Adrenal gland (tissue), 12 donors: ENCODE results near the gene CCDC116. TPM values are rescaled to one million over a fixed set of nuclear protein-coding genes. Genes with fewer than 3 reads are reported as not detected.

Source experiments
- DNase-seq, 7 donors: peaks; one replicate each; pipeline ENCODE4 v3.0.0-alpha.2; 2019 to 2020
- H3K27ac ChIP-seq, 5 donors: fragments of 200-600 bp; sonication (generic) in 4 of 5; 1 replicate in 3 of 5; 2 replicates in 2 of 5; pipeline versions ENCODE4 v1.5.1 to v1.8.0; 2016 to 2020; ENCODE audit warnings: mild to moderate bottlenecking in 1 of 5
- H3K27me3 ChIP-seq: fragments of 200-600 bp; 2 replicates; pipeline ENCODE4 v1.8.0; 2021
- H3K36me3 ChIP-seq, 2 donors: fragments of 200-600 bp; replicated peaks in 1 of 2; 1 replicate in 1 of 2; 2 replicates in 1 of 2; pipeline versions ENCODE4 v1.5.1 to v1.8.0; 2018 to 2022
- H3K4me1 ChIP-seq, 2 donors: fragments of 200-600 bp; replicated peaks in 1 of 2; 1 replicate in 1 of 2; 2 replicates in 1 of 2; pipeline versions ENCODE4 v1.5.1 to v1.8.0; 2018 to 2021
- H3K4me3 ChIP-seq, 4 donors: fragments of 200-600 bp; sonication (generic) in 3 of 4; one replicate each; pipeline ENCODE4 v1.5.1; 2016 to 2018
- H3K9me3 ChIP-seq, 3 donors: fragments of 200-600 bp; sonication (generic) in 1 of 3; replicated peaks in 1 of 3; 1 replicate in 2 of 3; 2 replicates in 1 of 3; pipeline versions ENCODE4 v1.5.1 to v1.8.0; 2016 to 2021
- POLR2A ChIP-seq, 2 donors: fragments of 450-650 bp; IDR thresholded peaks; one replicate each; pipeline ENCODE4 v1.6.1; 2017; ENCODE audit warnings: antibody characterized with exemption in 2 of 2, mild to moderate bottlenecking in 2 of 2, moderate library complexity in 1 of 2
- WGBS, 4 donors: extraction: QIAGEN DNeasy Blood & Tissue Kit in 2 of 4; methylation state at CpG; one replicate each; pipeline versions ENCODE4 v1.1.5 to v1.1.7; 2013 to 2017; 5-methylcytosine and 5-hydroxymethylcytosine counted together
- intact Hi-C, 2 donors: fragments of 100-400 bp; cut with DNase I; formaldehyde crosslinking; loops; one replicate each; pipeline versions ENCODE4 v1.14.1 to v1.15.0; 2022 to 2023
- polyA plus RNA-seq, 3 donors: library from polyadenylated mRNA; stranded (reverse); fragments of 200-250 nt in 2 of 3; fragments of 350-450 nt in 1 of 3; fragmentation: Illumina TruSeq in 1 of 3; extraction: RNeasy Lipid Tissue Mini Kit (QIAGEN cat#74804) in 1 of 3; gene quantifications; one replicate each; pipeline ENCODE4 v1.2.3, GENCODE V29; 2013 to 2014
- total RNA-seq, 9 donors: library from RNA; depleted of rRNA in 4 of 9; stranded (reverse); fragments of >200 nt in 4 of 9; fragments of 120-200 nt in 1 of 9; fragmentation: NEBNext Ultra II Directional in 1 of 9; extraction: Animal tissue kit (Norgen Biotek cat#: 25700) in 1 of 9; gene quantifications; one replicate each; pipeline versions ENCODE4 v1.1.0 to v1.2.4, GENCODE V29; 2013 to 2023
- TF ChIP-seq, protein P1 (sequence below), 6 experiments: fragments of 450-650 bp in 4 of 6; fragments of 200-600 bp in 2 of 6; sonication (generic) in 1 of 6; IDR thresholded peaks; 1 replicate in 5 of 6; 2 replicates in 1 of 6; pipeline versions ENCODE4 v1.5.1 to v1.8.0; 2016 to 2021; ENCODE audit warnings: antibody characterized with exemption in 6 of 6, mild to moderate bottlenecking in 2 of 6, moderate library complexity in 1 of 6
- donor health status: healthy with polysubstance abuse.
- donor health status: Bipolar disorder and iron deficiency.
- donor health status: DM: yes; HTN: yes; CAD: no.
- donor health status: DM: no; HTN: no; CAD: no.
- donor health status: DM: no; HTN: no; CAD: no.
- donor health status: DM: yes; HTN: yes; CAD: no.

Gene CCDC116
- total and polyA plus RNA-seq, 12 donors: 0.19 to 1.9 (median 0.35) TPM; not detected in 3

DNA sequence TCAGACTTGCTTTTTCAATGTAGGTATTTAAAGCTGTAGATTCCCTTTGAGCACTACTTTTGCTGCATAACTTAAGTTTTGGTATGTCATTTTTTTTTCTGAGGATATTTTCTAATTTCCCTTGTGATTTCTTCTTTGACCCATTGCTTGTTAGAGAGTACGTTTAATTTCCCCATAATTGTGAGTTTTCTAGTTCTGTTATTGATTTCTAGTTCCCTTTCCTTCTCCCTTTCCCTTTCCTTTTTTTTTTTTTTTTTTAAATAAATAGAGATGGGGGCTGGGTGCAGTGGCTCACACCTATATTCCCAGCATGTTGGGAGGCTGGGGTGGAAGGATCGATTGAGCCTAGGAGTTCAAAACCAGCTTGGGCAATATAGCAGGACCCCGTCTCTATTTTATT is 34.3 kb upstream of the CCDC116 start:
- H3K27ac ChIP-seq: no peak overlapping the region
- peaks cover 0 to 26% of the 10 kb centered on the region in 2 donors for H3K36me3 ChIP-seq
- H3K4me1 ChIP-seq: no peaks in the 10 kb centered on the region
- 87 to 93% (median 90%) methylated on average over 3 of the region's 3 CpGs for WGBS, 4 donors
- no peak overlapping the region for H3K4me3 ChIP-seq
- no peaks in the 10 kb centered on the region for H3K9me3 ChIP-seq
- no peaks in the 10 kb centered on the region for H3K27me3 ChIP-seq
- no peak for TF ChIP-seq POLR2A (IDR thresholded peaks at IDR 0.05)
- TF ChIP-seq, protein P1, sequence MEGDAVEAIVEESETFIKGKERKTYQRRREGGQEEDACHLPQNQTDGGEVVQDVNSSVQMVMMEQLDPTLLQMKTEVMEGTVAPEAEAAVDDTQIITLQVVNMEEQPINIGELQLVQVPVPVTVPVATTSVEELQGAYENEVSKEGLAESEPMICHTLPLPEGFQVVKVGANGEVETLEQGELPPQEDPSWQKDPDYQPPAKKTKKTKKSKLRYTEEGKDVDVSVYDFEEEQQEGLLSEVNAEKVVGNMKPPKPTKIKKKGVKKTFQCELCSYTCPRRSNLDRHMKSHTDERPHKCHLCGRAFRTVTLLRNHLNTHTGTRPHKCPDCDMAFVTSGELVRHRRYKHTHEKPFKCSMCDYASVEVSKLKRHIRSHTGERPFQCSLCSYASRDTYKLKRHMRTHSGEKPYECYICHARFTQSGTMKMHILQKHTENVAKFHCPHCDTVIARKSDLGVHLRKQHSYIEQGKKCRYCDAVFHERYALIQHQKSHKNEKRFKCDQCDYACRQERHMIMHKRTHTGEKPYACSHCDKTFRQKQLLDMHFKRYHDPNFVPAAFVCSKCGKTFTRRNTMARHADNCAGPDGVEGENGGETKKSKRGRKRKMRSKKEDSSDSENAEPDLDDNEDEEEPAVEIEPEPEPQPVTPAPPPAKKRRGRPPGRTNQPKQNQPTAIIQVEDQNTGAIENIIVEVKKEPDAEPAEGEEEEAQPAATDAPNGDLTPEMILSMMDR (IDR thresholded peaks at IDR 0.05): no peak
- intact Hi-C loops: no loop called here
- no peak for DNase-seq

DNA sequence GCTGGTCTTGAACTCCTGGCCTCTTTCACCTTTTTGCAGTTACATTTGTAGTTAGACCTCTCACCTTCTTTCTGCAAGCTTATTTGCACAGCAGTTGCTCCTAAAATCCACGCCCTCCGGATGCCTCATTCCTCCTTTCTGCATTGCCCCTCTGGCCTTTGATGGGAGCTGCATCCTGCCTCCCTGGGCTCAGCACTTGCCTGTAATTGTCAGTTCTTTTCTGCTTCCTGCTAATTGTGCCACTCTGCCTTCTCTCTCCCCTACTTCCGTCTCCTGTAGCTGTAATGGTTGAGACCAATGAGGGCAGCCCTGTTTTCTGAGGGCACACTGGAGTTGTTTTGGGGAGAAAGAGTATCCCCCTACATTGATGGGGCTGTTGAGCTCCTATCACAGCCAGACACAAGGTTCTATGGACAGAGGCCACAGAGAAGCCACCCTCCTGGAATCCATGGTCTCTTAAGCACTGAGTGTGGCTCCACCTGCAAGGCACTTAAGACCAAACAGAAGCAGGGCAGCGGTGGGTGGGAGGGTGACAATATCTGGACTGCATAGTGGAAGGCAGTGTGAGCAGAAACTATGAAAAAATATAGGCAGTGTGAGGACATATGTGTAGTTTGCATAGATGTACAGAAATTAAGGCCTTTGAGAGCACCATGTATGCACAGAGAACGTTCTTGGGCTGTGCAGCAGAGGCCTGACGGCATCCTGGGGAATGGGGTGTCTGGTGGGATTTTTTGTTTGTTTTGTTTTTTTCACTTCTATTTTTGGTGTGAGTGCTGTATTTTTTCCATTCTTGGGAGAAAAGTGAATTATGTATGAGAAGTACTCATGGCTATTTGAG is 33.3 kb upstream of the CCDC116 start:
- no peaks in the 10 kb centered on the region for H3K9me3 ChIP-seq
- peaks cover 0 to 16% of the 10 kb centered on the region in 2 donors for H3K36me3 ChIP-seq
- no peaks in the 10 kb centered on the region for H3K27me3 ChIP-seq
- no peak overlapping the region for H3K4me3 ChIP-seq
- no peaks in the 10 kb centered on the region for H3K4me1 ChIP-seq
- 86 to 88% (median 86%) methylated on average over 6 of the region's 6 CpGs for WGBS, 4 donors
- TF ChIP-seq, protein P1 (IDR thresholded peaks at IDR 0.05): no peak
- no peak for TF ChIP-seq POLR2A (IDR thresholded peaks at IDR 0.05)
- intact Hi-C loops: no loop called here
- no peak overlapping the region for H3K27ac ChIP-seq
- DNase-seq: no peak

GRCh38 chr22:21602579-21602978 is 30.0 kb upstream of the CCDC116 start:
- intact Hi-C loops: no loop called here
- TF ChIP-seq, protein P1 (IDR thresholded peaks at IDR 0.05): no peak
- no peak for TF ChIP-seq POLR2A (IDR thresholded peaks at IDR 0.05)
- 89 to 98% (median 94%) methylated on average over 5 to 6 of the region's 6 CpGs for WGBS, 4 donors
- H3K27ac ChIP-seq: no peak overlapping the region
- H3K36me3 ChIP-seq: no peaks in the 10 kb centered on the region
- no peaks in the 10 kb centered on the region for H3K4me1 ChIP-seq
- no peaks in the 10 kb centered on the region for H3K9me3 ChIP-seq
- DNase-seq: no peak
- H3K27me3 ChIP-seq: no peaks in the 10 kb centered on the region
- H3K4me3 ChIP-seq: no peak overlapping the region

- no peaks in the 10 kb centered on the region for H3K27me3 ChIP-seq
- intact Hi-C loops: no loop called here
- no peaks in the 10 kb centered on the region for H3K36me3 ChIP-seq
- H3K9me3 ChIP-seq: no peaks in the 10 kb centered on the region
- no peak for DNase-seq
- H3K4me1 ChIP-seq: no peaks in the 10 kb centered on the region
- H3K27ac ChIP-seq: no peak overlapping the region
- no peak overlapping the region for H3K4me3 ChIP-seq
- no peak for TF ChIP-seq POLR2A (IDR thresholded peaks at IDR 0.05)
- TF ChIP-seq, protein P1 (IDR thresholded peaks at IDR 0.05): no peak
- WGBS, 4 donors: 89 to 93% (median 91%) methylated on average over 9 of the region's 9 CpGs
These were observed 28.6 kb upstream of the CCDC116 start for GRCh38 chr22:21603973-21604372.
